Pancreas (tissue), 10 donors: ENCODE data around the gene FN1. TPM values are rescaled to one million over a fixed set of nuclear protein-coding genes. Genes with fewer than 3 reads are reported as not detected.

Experiments
- ATAC-seq, 4 donors: fragments of 200-7000 bp; cut with Tn5 transposase; one replicate each; pipeline versions ENCODE4 v1.8.0 to v1.9.1; 2020; ENCODE audit warnings: mild to moderate bottlenecking in 4 of 4, moderate library complexity in 4 of 4
- DNase-seq, 6 donors: peaks; one replicate each; pipeline ENCODE4 v3.0.0-alpha.2; 2020
- FAIRE-seq: peaks from 2 replicates; lab custom pipeline; 2012; peaks lifted over from hg19 to GRCh38; lab: Jason Lieb, UNC
- H3K27ac ChIP-seq, 4 donors: fragments of 200-600 bp; sonication (generic); 1 replicate in 3 of 4; 2 replicates in 1 of 4; pipeline versions ENCODE4 v1.5.0 to v1.8.0; 2020
- H3K27me3 ChIP-seq, 4 donors: fragments of 200-600 bp; one replicate each; pipeline ENCODE4 v1.8.0; 2021
- H3K36me3 ChIP-seq, 3 donors: fragments of 200-600 bp; sonication (generic) in 1 of 3; one replicate each; pipeline versions ENCODE4 v1.5.0 to v1.8.0; 2020 to 2021
- H3K4me1 ChIP-seq, 3 donors: fragments of 200-600 bp; one replicate each; pipeline ENCODE4 v1.8.0; 2021
- H3K4me3 ChIP-seq, 4 donors: fragments of 200-600 bp; sonication (generic) in 2 of 4; one replicate each; pipeline versions ENCODE4 v1.5.0 to v1.8.0; 2020 to 2021
- H3K9me3 ChIP-seq, 4 donors: fragments of 200-600 bp; one replicate each; pipeline ENCODE4 v1.8.0; 2021
- CTCF ChIP-seq, 4 donors: fragments of 200-600 bp; sonication (generic) in 3 of 4; IDR thresholded peaks; one replicate each; pipeline versions ENCODE4 v1.5.0 to v1.8.0; 2021; ENCODE audit warnings: antibody characterized with exemption in 4 of 4
- WGBS, 2 donors: extraction: QIAGEN DNeasy Blood & Tissue Kit; methylation state at CpG; one replicate each; pipeline ENCODE4 v1.1.7; 2013; 5-methylcytosine and 5-hydroxymethylcytosine counted together
- intact Hi-C, 3 donors: fragments of 100-400 bp; cut with DNase I; formaldehyde crosslinking; loops; one replicate each; pipeline versions ENCODE4 v1.11.1 to v1.14.2; 2022
- polyA plus RNA-seq, 2 donors: library from polyadenylated mRNA; stranded (reverse); fragments of 200-250 nt; gene quantifications; one replicate each; pipeline ENCODE4 v1.2.3, GENCODE V29; 2013
- total RNA-seq, 6 donors: library from RNA; stranded (reverse); fragmentation: NEBNext Ultra II Directional in 4 of 6; extraction: Animal tissue kit (Norgen Biotek cat#: 25700) in 4 of 6; gene quantifications; one replicate each; pipeline versions ENCODE4 v1.2.1 to v1.2.4, GENCODE V29; 2021 to 2023
- donor health status: healthy with polysubstance abuse.
- donor health status: DM: no; HTN: no; CAD: no; lungs with moderate emphysema.
- donor health status: DM: no; HTN: no; CAD: no.
- donor health status: control.
- donor health status: control.
- donor health status: Bipolar disorder and iron deficiency.
- donor health status: DM: yes; HTN: yes; CAD: no.
- donor health status: DM: no; HTN: no; CAD: no.
- donor health status: DM: no; HTN: no; CAD: no.
- donor health status: DM: yes; HTN: yes; CAD: no.

FN1 gene
- total and polyA plus RNA-seq, 8 donors = 8.9 to 432 (median 18.6) TPM

- Histone ChIP-seq H3K27ac (no peak overlapping the region), H3K4me3 (no peak overlapping the region), H3K27me3 (no peaks in the 10 kb centered on the region), H3K4me1 (no peaks in the 10 kb centered on the region), H3K36me3 (no peaks in the 10 kb centered on the region), H3K9me3 (no peaks in the 10 kb centered on the region)
- 76 to 79% methylated on average over 14 of the region's 14 CpGs for WGBS, 2 donors
- intact Hi-C loops = no loop called here
- ATAC-seq (no peak), DNase-seq (no peak), FAIRE-seq (no peak)
- no peak for TF ChIP-seq CTCF (IDR thresholded peaks at IDR 0.05)
These were observed 65.5 kb downstream of the FN1 start for GRCh38 chr2:215370112-215370965.

GRCh38 chr2:215369181-215369760, 66.6 kb downstream of the FN1 start:
- FAIRE-seq = no peak
- Histone ChIP-seq H3K27me3 (no peaks in the 10 kb centered on the region), H3K27ac (no peak overlapping the region), H3K36me3 (no peaks in the 10 kb centered on the region), H3K4me1 (no peaks in the 10 kb centered on the region), H3K4me3 (no peak overlapping the region), H3K9me3 (no peaks in the 10 kb centered on the region)
- DNase-seq = no peak
- no peak for ATAC-seq
- TF ChIP-seq CTCF (IDR thresholded peaks at IDR 0.05) = no peak
- WGBS, 2 donors = 50 to 57% methylated on average over 3 of the region's 3 CpGs
- intact Hi-C loops = no loop called here

- Histone ChIP-seq H3K36me3 (no peaks in the 10 kb centered on the region), H3K4me1 (no peaks in the 10 kb centered on the region), H3K27ac (no peak overlapping the region), H3K4me3 (no peak overlapping the region), H3K9me3 (no peaks in the 10 kb centered on the region), H3K27me3 (no peaks in the 10 kb centered on the region)
- no peak for TF ChIP-seq CTCF (IDR thresholded peaks at IDR 0.05)
- intact Hi-C loops = no loop called here
- no peak for ATAC-seq
- no peak for FAIRE-seq
- no peak for DNase-seq
These were observed 67.4 kb downstream of the FN1 start for GRCh38 chr2:215368493-215368809.

- ATAC-seq (no peak), DNase-seq (no peak), FAIRE-seq (no peak)
- H3K4me1 ChIP-seq = no peaks in the 10 kb centered on the region
- 90 to 95% methylated on average over 11 of the region's 11 CpGs for WGBS, 2 donors
- no peak for TF ChIP-seq CTCF (IDR thresholded peaks at IDR 0.05)
- H3K27me3 ChIP-seq = no peaks in the 10 kb centered on the region
- H3K27ac ChIP-seq = no peak overlapping the region
- no peaks in the 10 kb centered on the region for H3K36me3 ChIP-seq
- no peak overlapping the region for H3K4me3 ChIP-seq
- H3K9me3 ChIP-seq = no peaks in the 10 kb centered on the region
- intact Hi-C loops = no loop called here
These were observed 68.0 kb downstream of the FN1 start for GRCh38 chr2:215367662-215368492.
